Measurements from ENCODE around the gene CLCC1.

CLCC1 gene

GRCh38 chr1:108916788-108917187, 46.5 kb downstream of the CLCC1 start:
- in situ Hi-C loops (cut with MboI; ENCODE audit: low sequenced_read_pairs): no loop called here
